Choroid plexus epithelial cell (primary cell): Measurements from ENCODE around the gene UNC5B.

Experiments
- DNase-seq: peaks from one replicate; pipeline ENCODE4 v3.0.0-alpha.2; 2010; ENCODE audit warnings: low read depth
- H3K4me3 ChIP-seq: 2 replicates; pipeline ENCODE4 v1.5.1; 2011; ENCODE audit warnings: low read depth, mild to moderate bottlenecking, control low read depth, low read length, moderate library complexity
- CTCF ChIP-seq: conservative IDR thresholded peaks from 2 replicates; pipeline ENCODE4 v1.5.1; 2011; ENCODE audit warnings: low read depth, mild to moderate bottlenecking, control low read depth, inconsistent platforms, low read length, moderate library complexity

Gene UNC5B

GRCh38 chr10:71197955-71198354 is 14.4 kb upstream of the UNC5B start:
- no peak overlapping the region for H3K4me3 ChIP-seq
- no peak for DNase-seq
- TF ChIP-seq CTCF = no peak

GRCh38 chr10:71201849-71202248 is 10.5 kb upstream of the UNC5B start:
- no peak for TF ChIP-seq CTCF
- no peak for DNase-seq
- H3K4me3 ChIP-seq = no peak overlapping the region

- no peak for TF ChIP-seq CTCF
- H3K4me3 ChIP-seq = no peak overlapping the region
- DNase-seq = no peak
Measured at GRCh38 chr10:71202314-71202713, 10.1 kb upstream of the UNC5B start.

GRCh38 chr10:71203124-71203523 is 9.2 kb upstream of the UNC5B start:
- no peak for DNase-seq
- no peak for TF ChIP-seq CTCF
- H3K4me3 ChIP-seq = no peak overlapping the region

GRCh38 chr10:71203716-71204115 is 8.7 kb upstream of the UNC5B start:
- no peak for DNase-seq
- no peak overlapping the region for H3K4me3 ChIP-seq
- TF ChIP-seq CTCF = no peak

- no peak overlapping the region for H3K4me3 ChIP-seq
- DNase-seq = no peak
- no peak for TF ChIP-seq CTCF
Measured at GRCh38 chr10:71204746-71205145, 7.6 kb upstream of the UNC5B start.

- no peak overlapping the region for H3K4me3 ChIP-seq
- no peak for TF ChIP-seq CTCF
- peak; percentile 15 for DNase-seq
Measured at GRCh38 chr10:71205468-71205867, 6.9 kb upstream of the UNC5B start.
